Activated naive CD4-positive, alpha-beta T cell (primary cell): ENCODE results near the gene NTN3.
"Not testable (repeated sequence)": the region's sequence is repeated elsewhere in the genome, so short reads cannot be mapped to it uniquely, and the experiment has no call there.

Experiments used
- DNase-seq, 4 experiments: peaks; one replicate each; lab custom pipeline; 2025; lab: John Stamatoyannopoulos, UW

Gene NTN3

DNA sequence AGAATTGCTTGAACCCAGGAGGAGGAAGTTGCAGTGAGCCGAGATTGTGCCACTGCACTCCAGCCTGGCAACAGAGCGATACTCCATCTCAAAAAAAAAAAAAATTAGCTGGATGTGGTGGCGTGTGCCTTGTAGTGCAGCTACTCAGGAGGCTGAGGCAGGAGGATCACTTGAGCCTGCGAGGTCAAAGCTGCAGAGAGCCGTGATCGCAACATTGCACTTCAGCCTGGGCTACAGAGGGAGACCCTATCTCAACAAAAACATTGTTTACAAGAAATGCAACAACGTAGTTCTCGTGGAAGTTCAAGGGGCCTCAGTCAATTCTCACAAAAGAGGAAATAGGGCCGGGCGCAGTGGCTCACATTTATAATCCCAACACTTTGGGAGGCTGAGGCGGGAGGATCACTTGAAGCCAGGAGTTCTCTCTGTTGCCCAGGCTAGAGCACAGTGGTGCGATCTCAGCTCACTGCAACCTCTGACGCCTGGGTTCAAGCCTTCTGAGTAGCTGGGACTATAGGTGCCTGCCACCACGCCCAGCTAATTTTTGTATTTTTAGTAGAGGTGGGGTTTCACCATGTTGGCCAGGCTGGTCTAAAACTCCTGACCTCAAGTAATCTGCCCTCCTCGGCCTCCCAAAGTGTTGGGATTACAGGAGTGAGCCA, 29.8 kb upstream of the NTN3 start:
- not testable (repeated sequence) for DNase-seq

DNA sequence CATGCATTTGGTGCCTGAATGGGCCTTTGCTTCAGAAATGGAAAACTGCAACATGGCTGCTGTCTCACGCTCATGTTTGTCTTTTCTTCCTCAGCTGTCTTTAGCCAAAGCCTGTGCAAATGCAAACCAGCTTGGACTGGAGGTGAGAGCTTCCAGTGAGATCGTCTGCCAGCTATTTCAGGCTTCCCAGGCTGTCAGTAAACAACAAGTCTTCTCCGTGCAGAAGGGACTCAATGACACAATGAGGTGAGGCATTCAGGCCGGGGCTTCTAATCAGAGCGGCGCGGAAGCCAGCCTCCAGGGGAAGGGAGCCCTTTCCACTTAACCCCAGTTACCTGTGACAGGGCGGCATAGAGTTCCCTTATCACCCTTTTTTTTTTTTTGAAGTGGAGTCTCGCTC, 27.5 kb upstream of the NTN3 start:
- no peak for DNase-seq

DNA sequence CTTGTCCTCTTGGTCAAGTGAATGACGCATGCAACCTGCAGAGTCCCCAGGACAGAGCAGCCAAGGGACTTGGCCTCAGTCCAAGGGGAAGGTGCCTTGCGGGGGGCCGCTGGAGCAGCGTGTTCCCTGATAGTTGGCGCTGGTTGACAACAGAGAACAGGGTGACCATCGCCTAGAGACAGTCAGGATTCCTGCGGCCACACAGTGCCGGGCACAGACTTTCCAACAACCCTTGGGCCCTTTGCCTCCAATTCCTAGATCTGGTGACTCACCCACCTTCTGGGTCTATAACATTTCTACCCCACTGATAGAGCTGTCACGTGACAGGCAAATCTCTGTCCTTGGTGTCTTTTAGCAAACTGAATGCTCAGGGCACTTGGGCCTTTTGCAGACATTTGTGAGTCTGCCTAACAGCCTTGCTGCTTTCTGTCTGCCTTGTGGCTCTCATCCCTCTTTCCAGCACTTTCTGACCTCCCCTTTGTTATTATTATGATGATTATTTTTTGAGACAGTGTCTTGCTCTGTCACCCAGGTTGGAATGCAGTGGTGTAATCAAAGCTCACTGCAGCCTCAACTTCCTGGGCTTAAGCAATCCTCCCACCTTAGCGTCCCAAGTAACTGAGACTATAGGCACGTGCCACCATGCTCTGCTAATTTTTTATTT, 23.0 kb upstream of the NTN3 start:
- DNase-seq = no peak

DNA sequence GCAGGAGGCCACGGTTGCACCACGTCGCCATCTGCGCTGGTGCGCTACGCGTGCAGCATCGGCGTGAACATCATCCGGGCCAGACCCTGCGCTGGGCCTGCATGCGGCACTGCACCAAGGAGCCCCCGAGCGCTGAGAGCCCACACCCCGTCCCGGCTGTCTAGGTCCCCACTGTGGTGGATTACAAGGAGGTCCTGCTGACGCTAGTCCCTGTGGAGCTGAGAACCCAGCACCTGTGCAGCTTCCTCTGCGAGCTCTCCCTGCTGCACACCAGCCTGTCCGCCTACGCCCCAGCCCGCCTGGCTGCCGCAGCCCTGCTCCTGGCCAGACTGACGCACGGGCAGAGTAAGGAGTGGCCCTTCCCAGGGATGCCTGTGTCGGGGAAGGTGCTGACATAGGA, 22.0 kb upstream of the NTN3 start:
- no peak for DNase-seq

DNA sequence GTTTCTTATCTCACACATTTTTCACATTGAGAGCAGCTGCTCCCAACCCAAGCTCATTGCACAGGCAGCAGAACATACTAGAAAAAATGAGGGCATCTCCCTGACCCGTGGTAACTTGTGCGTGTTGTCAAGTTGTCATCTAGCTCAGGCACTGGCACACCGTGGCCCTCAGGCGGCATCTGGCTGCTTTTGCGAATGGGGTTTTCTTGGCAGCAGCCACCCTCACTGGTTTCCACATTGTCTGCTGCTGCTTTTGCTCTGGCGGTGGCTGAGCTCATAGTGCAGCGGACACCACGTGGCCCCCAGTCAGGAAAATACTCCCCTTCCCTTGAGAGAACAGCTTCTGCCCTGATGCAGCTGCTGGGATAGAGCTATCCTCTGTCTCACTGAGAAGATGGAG, 20.6 kb upstream of the NTN3 start:
- no peak for DNase-seq

DNA sequence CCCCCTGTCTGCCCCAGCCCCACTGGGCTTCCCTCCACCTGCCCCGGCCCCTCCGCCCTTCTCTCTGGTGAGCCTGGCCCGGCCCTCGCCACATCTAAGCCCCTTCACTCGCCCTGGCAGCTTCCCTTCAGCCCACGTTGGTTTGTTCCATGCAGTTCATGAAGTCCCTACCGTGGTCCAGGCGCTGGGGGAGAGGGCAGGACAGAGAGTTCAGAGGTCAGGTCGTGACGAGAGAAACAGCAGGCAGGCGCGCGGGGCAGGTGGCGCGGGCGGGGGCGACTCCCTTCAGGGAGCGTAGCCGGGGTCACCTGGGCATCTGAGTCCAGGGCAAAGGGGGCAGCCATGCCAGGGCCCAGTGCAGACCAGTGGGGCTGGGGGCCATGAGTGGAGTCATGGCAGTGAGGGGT, 20.1 kb upstream of the NTN3 start:
- DNase-seq = no peak

DNA sequence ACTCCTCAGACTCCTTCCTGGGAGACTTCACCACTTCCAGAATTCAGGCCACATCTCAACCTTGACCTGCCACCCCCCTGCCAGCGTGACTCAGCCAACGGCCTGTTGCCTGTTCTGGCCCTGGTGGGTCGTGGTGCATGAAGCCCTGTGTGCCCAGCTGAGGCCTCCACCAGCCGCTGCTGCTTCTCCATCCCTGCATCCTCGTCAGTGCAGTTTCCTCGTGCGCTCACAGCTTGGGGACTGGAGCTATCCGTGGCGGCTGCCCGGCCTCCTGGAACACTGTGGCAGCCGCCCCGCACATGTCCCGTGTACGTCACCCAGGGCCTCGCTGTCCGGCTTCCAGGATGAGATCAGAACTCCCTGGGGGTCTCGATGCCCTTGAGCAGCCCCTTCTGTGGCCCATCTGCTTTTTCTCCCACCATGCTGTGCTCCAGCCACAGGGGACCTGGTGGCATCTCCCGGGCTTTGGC, 19.2 kb upstream of the NTN3 start:
- DNase-seq = no peak

DNA sequence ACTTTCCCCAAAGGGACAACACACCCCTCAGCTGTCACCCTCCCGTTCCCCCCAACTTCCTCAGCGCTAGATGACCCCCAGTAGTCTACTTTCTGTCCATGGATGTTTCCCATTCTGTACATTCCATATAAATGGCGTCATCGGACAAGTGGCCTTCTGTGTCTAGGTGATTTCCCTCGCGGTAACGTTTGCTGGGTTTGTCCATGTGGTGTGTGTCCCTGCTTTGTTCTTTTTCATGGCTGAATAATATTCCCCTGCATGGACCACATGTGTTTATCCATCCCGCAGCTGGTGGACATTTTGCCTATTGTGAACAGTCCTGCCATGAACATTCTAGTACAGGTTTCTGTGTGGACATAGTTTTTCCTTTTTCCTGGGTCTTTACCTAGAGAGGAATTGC, 18.4 kb upstream of the NTN3 start:
- no peak for DNase-seq

DNA sequence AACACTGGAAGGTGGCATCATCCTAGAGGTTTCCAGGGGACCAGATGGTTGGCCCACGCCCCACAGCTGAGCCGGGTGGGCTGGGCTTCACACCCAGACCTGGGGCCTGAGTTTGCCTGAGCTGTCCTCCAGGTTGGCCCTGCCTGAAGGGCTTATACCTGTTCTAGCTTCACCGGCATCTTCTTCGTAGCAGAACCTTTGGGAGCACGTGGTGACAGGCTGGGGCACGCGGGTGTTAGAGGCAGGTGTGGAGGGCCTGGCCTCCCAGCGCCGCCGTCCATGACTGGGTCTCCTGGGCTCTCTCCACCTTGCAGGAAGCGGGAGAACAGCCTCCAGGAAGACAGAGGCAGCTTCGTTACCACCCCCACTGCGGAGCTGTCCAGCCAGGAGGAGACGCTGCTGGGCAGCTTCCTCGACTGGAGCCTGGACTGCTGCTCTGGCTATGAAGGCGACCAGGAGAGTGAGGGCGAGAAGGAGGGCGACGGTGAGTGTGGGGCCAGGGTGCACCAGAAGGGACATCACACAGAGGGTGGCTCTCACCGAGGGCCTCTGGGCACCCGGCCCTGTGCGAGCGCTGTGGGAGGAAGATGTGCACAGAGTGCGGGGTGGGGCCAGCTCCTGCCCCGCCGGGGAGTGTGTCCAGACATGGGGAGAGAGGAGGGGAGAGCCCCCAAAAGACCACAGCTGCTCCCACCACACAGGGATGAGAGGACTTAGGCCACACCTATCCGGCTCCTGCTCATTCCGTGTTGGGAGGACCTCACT, 15.8 kb upstream of the NTN3 start:
- DNase-seq = no peak

DNA sequence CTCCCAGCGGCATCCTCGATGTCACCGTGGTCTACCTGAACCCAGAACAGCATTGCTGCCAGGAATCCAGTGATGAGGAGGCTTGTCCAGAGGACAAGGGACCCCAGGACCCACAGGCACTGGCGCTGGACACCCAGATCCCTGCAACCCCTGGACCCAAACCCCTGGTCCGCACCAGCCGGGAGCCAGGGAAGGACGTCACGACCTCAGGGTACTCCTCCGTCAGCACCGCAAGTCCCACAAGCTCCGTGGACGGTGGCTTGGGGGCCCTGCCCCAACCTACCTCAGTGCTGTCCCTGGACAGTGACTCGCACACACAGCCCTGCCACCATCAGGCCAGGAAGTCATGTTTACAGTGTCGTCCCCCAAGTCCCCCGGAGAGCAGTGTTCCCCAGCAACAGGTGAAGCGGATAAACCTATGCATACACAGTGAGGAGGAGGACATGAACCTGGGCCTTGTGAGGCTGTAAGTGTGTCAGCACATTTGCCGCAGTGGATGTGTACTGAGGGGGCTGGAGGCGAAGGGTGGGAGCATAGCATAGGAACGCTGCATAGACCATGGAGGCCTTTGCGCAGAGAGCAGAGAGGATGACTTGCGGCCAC, 14.4 kb upstream of the NTN3 start:
- DNase-seq = no peak

DNA sequence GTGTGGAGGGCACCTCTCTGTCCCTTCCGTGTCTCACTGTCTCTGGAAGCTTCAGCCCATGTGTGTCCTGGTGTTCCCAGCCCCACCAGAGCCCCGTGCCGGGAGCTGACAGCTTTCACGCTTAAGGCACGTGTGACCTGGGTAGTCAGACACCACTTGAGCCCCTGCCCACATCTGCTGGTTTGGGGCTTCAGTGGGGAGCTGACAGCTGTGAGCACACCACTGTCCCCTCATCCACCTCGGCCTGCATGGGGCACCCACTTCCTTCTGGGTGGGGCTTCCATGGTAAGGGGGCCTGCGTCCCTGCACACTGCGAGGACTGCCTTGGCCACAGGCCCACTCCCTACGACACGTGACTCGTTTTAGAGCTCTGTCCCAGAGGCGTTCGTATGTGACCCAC, 13.8 kb upstream of the NTN3 start:
- DNase-seq = no peak

DNA sequence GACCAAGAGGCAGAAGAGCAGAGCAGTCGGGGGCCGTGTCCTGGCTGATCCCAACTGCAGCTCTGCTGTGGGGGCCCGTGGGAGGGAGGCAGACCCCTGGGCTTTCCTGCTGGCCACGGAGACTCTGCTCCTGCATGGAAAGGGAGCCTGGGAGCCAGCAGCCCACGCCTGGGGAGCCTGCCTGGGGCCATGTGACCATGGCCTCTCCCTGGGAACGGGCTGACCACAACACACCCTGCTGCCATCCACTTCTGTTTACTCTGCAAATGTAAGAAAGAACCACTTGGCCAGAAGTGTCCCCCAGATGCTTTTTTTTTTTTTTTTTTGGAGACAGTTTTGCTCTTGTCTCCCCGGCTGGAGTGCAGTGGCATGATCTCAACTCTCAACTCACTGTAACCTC, 13.2 kb upstream of the NTN3 start:
- no peak for DNase-seq

DNA sequence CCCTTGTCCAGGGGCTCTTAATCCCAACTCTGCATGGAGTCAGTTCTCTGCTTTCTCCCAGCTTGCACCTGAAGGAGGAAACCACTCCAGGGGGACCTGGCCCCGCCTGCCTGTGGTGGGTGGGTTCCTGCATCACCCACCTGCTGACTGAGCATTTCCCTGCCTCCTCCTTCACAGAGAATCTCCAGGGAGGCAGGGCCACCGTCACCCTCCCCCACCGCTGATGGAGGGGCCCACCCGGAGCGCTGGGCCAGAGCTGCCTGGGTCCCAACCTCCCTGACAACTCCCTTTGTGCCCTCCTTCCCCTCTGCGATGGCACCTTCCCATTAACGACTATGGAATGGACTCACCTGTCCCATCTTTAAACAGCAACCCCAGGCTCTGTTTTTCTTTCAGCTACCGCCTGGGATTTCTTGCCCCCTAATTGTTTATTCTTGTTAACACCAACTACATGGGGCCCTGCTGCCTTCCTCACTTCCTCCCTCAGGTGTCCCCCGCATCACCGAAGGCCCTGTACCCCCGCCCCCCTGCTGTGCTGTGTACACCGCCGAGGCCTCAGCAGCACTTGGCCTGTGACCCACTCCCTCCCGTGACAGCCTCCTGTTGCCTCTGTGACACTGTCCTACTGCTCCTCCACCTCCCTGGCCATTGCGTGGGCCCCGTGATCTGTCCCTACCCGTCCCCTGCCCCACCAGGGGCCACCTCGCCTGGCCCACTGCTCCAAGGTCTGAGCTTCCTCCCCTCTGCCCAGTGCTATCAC, 12.0 kb upstream of the NTN3 start:
- no peak for DNase-seq

DNA sequence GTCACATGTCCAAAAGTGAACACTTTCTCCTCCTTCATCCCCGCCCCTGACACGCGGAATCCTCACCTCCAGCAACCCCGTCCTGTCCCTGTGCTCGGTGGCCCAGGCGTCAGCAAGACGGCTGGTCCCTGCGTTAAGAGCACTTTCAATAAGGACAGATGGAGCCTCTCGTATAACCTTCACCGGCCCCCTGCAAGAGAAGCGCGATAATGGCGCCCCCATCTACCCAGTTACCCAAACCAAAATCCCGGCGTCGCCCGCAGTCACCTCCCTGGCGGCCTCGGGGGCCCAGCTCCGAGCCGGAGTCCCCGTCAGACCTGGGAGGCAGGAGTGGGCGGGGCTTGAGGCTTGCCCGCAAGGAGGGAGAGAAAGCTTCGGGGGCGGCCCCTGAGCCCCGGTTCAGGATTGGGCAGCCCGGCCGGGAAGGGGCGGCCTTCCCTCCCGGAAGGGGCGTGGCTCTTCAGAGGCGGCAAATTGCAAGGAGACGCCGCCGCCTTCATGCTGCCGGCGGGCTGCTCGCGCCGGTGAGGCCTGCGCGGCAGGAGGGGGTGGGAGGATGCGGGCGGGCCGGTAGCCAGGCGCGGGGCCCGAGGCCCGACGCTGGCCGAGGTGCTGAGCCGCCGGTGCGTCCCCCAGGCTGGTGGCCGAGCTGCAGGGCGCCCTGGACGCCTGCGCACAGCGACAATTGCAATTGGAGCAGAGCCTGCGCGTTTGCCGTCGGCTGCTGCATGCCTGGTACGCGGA, 11.3 kb upstream of the NTN3 start, which contains the start of gene TEDC2:
TSS of gene TEDC2 (plus strand) at position 463 of the 744 bp plus-strand sequence. CDS start at position 499, 36 bp downstream.
- peak; percentile 77 to 95 (median 88) for DNase-seq

DNA sequence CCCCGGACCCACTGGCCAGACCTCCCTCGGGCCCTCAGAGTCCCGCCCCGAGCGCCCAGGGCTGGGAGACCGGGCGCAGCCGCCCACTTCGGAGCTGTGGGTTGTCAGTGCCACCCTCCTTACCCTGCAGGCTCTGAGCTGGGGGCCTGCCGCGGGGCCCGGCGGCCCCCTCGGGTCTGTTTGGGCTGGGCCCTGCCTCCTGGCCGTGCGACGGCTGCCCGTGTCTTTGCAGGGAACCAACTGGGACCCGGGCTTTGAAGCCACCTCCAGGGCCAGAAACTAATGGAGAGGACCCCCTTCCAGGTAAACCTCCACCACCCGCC, 10.7 kb upstream of the NTN3 start:
- DNase-seq = no peak

DNA sequence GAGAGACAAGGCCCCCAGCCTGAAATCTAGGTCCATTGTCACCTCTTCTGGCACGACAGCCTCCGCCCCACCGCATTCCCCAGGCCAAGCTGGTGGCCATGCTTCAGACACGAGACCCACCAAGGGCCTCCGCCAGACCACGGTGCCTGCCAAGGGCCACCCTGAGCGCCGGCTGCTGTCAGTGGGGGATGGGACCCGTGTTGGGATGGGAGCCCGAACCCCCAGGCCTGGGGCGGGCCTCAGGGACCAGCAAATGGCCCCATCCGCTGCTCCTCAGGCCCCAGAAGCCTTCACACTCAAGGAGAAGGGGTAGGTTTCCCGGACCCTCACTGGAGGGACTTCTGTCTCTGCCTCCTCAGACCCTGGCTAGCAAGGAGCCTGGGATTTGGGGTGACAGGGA, 10.2 kb upstream of the NTN3 start:
- DNase-seq = no peak

DNA sequence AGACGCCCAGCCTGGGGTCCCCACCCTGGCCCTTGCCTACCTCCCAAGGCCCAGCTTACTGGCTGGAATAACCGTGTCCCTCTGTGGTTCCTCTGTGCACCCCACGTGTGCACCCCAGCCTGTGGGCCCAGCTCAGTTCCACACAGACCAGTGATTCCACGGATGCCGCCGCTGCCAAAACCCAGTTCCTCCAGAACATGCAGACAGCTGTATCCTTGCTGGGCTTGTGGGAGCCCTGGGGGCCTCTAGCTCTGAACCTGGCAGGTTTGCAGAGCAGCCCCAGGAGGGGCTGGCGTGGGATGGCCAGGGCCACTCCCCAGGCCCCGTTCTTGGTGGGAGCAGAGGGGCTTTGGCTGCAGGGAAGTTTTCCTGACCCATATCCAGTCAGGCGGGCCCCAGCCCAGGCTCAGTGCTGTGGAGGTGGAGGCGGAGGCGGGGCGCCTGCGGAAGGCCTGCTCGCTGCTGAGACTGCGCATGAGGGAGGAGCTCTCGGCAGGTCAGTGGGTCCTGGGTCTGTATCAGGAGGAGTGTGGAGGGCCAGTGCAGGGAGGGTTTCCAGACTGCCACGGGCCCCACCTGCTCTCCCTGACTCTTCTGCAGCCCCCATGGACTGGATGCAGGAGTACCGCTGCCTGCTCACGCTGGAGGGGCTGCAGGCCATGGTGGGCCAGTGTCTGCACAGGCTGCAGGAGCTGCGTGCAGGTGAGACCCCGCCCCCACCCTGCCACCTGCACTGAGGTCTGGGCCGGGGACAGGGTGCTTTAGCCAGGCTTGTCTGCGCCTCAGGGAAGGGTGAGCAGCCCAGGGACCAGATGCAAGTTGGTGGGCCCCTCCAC, 8.8 kb upstream of the NTN3 start:
- DNase-seq = no peak

DNA sequence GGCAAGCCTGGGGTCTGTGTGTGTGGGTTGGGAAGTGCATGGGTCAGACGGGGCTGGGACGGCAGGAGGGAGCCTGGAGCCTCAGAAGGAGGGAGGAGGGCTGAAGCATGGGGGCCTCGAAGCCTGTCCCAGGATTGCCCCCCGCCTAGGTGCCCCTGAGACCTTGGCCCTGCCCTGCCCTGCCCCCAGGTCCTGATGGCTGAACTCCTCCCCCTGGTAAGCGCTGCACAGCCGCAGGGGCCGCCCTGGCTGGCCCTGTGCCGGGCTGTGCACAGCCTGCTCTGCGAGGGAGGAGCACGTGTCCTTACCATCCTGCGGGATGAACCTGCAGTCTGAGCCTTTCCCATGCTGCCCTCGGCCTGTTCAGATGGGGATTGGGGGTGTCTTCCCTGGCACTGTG, 6.8 kb upstream of the NTN3 start:
- DNase-seq = no peak

DNA sequence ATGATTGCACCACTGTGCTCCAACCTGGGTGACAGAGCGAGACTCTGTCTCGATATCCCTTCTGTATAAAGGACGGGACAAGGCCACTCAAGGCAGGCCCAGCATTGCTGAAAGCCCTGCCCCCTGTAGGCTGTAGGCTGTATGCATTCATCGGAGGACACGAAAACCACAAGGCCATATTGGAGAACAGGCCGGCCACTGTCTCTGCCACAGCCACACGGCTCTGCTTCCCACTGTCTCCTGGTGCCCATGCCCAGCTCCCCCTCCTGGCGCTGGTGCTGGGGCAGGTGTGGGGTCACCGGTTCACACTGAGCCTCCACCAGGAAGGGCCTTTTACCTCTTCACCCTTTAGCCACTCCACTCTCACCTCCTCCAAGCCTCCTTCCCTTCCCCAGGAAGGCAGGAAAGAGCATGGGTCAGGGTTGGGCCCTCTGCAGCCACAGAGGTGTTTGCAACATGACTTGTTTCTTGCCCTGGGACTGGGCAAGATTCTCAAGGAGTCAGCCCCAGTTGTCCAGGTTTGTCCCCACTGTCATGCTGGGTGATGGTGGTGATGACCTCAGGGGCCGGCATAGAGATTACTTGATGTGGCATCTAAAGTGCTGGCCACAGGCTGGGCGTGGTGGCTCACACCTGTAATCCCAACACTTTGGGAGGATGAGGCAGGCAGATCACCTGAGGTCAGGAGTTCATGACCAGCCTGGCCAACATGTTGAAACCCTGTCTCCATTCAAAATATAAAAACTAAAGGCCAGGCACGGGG, 5.3 kb upstream of the NTN3 start:
- no peak for DNase-seq
